ENCODE results near the gene MRPL14. TPM values are rescaled to one million over a fixed set of nuclear protein-coding genes. Genes with fewer than 3 reads are reported as not detected.

Gene MRPL14
- total and polyA plus RNA-seq, 9 of the 15 experiments (the other 6 are each of a cell fraction or from before 2014, with no cell fraction given), result 126 to 424 (median 165) TPM

DNA sequence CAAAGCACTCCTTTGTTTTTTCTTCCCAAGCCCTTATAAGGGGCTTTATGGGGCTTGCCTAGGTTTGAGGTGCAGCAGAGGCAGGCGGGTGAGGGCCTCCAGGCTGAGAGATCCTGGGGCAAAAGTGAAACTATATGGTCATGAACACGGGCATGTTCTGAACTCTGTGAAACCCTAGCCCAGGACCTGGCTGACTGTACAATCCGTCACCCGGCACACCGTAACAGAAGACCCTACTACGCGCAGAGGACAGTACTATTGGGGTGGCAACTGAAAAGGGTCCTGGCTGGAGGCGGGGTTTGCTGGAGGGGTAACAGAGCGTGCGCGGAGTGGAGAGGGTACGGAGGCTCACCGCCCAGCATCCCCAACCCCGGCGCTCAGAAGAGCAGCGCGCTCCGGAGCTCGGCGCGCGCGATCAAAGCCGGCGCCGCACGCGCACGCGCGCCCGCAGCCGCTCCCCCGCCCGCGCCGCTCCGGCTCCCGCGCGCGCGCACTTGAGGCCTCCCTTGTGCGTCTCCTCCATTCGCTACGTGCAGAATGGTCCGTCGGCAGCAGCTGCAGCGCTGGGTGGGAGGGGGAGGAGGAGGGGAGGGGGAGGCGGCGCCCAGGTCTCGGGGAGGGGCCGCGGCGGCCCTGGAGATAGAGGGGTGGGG is 54.2 kb downstream of the MRPL14 start (continued):
- TF ChIP-seq HCFC1 (IDR thresholded peaks at IDR 0.05; ENCODE audit: low read depth, low read length), result no peak
- no peak for TF ChIP-seq CC2D1A (IDR thresholded peaks at IDR 0.05)
- no peak for TF ChIP-seq NCOA4 (IDR thresholded peaks at IDR 0.05; ENCODE audit: partially characterized antibody)
- TF ChIP-seq, protein P1, sequence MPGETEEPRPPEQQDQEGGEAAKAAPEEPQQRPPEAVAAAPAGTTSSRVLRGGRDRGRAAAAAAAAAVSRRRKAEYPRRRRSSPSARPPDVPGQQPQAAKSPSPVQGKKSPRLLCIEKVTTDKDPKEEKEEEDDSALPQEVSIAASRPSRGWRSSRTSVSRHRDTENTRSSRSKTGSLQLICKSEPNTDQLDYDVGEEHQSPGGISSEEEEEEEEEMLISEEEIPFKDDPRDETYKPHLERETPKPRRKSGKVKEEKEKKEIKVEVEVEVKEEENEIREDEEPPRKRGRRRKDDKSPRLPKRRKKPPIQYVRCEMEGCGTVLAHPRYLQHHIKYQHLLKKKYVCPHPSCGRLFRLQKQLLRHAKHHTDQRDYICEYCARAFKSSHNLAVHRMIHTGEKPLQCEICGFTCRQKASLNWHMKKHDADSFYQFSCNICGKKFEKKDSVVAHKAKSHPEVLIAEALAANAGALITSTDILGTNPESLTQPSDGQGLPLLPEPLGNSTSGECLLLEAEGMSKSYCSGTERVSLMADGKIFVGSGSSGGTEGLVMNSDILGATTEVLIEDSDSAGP (CRISPR knock-in tag; IDR thresholded peaks at IDR 0.05), result no peak
- TF ChIP-seq CREBBP (IDR thresholded peaks at IDR 0.05; ENCODE audit: low read depth, low read length), result no peak
- peak; percentile 30 for TF ChIP-seq SMAD1 (IDR thresholded peaks at IDR 0.05; ENCODE audit: low read depth, low read length, partially characterized antibody)
- TF ChIP-seq MAZ (CRISPR knock-in tag; conservative IDR thresholded peaks at IDR 0.05 in 1 of 2, IDR thresholded peaks at IDR 0.05 in 1 of 2), result 0 out of 4 replicates have a peak, but pooled peaks of 1 of the 2 experiments have one; percentile 7
- TF ChIP-seq GATA2 (CRISPR knock-in tag; IDR thresholded peaks at IDR 0.05), result no peak

DNA sequence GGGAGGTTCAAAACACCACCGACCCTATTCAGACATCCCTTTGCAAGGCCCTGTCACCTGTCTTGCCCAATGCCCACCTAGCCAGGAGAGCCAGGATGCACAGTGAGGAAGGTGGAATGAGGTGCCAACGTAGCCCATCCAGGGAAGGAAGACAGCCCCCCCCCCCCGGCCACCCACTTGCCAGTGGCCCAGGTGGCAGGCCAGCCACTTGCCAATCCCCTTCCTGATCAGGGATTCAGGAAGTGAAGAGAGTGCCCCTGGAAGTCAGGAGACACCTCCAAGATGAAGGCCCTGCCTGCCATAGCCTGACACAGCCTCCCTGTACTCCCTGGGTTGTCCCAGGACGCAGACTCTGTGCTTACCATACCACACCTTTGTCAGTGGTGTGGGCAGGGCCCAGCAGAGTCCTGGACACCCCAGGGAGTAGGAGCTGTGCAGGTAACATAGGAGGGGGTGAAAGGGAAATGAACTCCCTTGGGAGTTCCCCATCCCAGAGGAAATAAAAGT is 54.7 kb downstream of the MRPL14 start:
- H3K4me3 ChIP-seq, result peak overlapping the region; percentile 22; the same call in 1 of the 2 replicates
- no peaks in the 10 kb centered on the region for H3K27me3 ChIP-seq (ENCODE audit: control insufficient read depth in 2 of 2, insufficient read depth in 2 of 2, low read length in 2 of 2)
- H3K9me1 ChIP-seq (ENCODE audit: control insufficient read depth, insufficient read depth, low read length), result no peaks in the 10 kb centered on the region
- peak overlapping the region; percentile 90 for H3K4me2 ChIP-seq (ENCODE audit: insufficient read depth, low read length)
- ChIA-PET POLR2A (interaction anchor here (0.7 to 4.0 kb wide), 9 partner anchors 8 to 443 kb away, joined by 3 to 26 read pairs (median 6); partner anchors contain the start of gene VEGFA), CTCF (ENCODE audit: low intra/inter-chr PET ratio) (interaction anchor here (0.6 kb wide), 1 partner anchor 165 kb away, joined by 3 read pairs; no protein-coding TSS in a partner anchor)
- H3K9ac ChIP-seq (ENCODE audit: insufficient read depth in 1 of 2, low read depth in 2 of 2, low read length in 2 of 2), result peak overlapping the region; percentile 62 to 91
- H4K20me1 ChIP-seq (replicated peaks; ENCODE audit: control insufficient read depth, insufficient read depth, low read length), result no peaks in the 10 kb centered on the region
- H3K27ac ChIP-seq (ENCODE audit: extremely low read depth, low read depth, low read length), result peak overlapping the region; percentile 66
- peaks cover 59 to 69% of the 10 kb centered on the region in 2 experiments for H3K4me1 ChIP-seq (replicated peaks in 1 of 2; ENCODE audit: control insufficient read depth in 2 of 2, insufficient read depth in 2 of 2, low read length in 2 of 2)
- DNase-seq (ENCODE audit: extremely low read depth in 1 of 4, low spot score in 3 of 4) (no peak), FAIRE-seq (no peak), ATAC-seq (no peak)
- peak overlapping the region; percentile 92 for H2AFZ ChIP-seq (ENCODE audit: low read depth, low read length)
- no peaks in the 10 kb centered on the region for H3K36me3 ChIP-seq (ENCODE audit: control insufficient read depth, insufficient read depth, low read length)
- H3K79me2 ChIP-seq (ENCODE audit: control insufficient read depth, insufficient read depth, low read length), result peaks cover 10% of the 10 kb centered on the region; the same call in 2 of the 3 replicates
- 76% methylated on average over 4 of the region's 4 CpGs for WGBS (ENCODE audit: insufficient coverage, low coverage, missing lambda C conversion rate)
- no peaks in the 10 kb centered on the region for H3K9me3 ChIP-seq (replicated peaks; ENCODE audit: control insufficient read depth, insufficient read depth, low read depth, low read length)
- in situ Hi-C loops (cut with MboI), result no loop called here
- no TSS peak for BruUV-seq (replicated peaks)
- intact Hi-C loops (cut with micrococcal nuclease), result loop anchor here (5.0 to 10.0 kb wide), 3 partner anchors 70 to 808 kb away; no protein-coding TSS in a partner anchor
- TF ChIP-seq, protein P2, sequence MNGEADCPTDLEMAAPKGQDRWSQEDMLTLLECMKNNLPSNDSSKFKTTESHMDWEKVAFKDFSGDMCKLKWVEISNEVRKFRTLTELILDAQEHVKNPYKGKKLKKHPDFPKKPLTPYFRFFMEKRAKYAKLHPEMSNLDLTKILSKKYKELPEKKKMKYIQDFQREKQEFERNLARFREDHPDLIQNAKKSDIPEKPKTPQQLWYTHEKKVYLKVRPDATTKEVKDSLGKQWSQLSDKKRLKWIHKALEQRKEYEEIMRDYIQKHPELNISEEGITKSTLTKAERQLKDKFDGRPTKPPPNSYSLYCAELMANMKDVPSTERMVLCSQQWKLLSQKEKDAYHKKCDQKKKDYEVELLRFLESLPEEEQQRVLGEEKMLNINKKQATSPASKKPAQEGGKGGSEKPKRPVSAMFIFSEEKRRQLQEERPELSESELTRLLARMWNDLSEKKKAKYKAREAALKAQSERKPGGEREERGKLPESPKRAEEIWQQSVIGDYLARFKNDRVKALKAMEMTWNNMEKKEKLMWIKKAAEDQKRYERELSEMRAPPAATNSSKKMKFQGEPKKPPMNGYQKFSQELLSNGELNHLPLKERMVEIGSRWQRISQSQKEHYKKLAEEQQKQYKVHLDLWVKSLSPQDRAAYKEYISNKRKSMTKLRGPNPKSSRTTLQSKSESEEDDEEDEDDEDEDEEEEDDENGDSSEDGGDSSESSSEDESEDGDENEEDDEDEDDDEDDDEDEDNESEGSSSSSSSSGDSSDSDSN (IDR thresholded peaks at IDR 0.05; ENCODE audit: borderline replicate concordance in 1 of 2, low read depth in 2 of 2, low read length in 2 of 2), result no peak
- TF ChIP-seq KLF10 (CRISPR knock-in tag; IDR thresholded peaks at IDR 0.05) (no peak), TCFL5 (CRISPR knock-in tag; conservative IDR thresholded peaks at IDR 0.05) (no peak), ZNF551 (CRISPR knock-in tag; IDR thresholded peaks at IDR 0.05) (no peak), RBM22 (IDR thresholded peaks at IDR 0.05; ENCODE audit: low read depth, low read length, poor library complexity, severe bottlenecking) (no peak), ZNF431 (CRISPR knock-in tag; IDR thresholded peaks at IDR 0.05) (peak; percentile 44; the same call in 1 of the 2 replicates), KHSRP (IDR thresholded peaks at IDR 0.05) (no peak)

Measured in K562 (cell line).